Measurements from ENCODE around the gene CYP1A2.
"Not testable (repeated sequence)": the region's sequence is repeated elsewhere in the genome, so short reads cannot be mapped to it uniquely, and the experiment has no call there.

Gene CYP1A2

DNA sequence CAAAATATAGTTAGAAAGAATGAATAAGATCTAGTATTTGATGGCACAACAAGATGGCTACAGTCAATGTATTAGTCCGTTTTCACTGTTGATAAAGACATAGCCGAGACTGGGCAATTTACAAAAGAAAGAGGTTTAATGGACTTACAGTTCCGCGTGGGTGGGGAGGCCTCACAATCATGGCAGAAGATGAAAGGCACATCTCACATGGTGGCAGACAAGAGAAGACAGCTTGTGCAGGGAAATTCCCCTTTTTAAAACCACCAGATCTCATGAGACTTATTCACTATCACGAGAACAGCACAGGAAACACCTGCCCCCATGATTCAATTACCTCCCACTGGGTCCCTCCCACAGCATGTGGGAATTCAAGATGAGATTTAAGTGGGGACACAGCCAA lies 10.4 kb upstream of the CYP1A2 start:
- not testable (repeated sequence) for DNase-seq

GRCh38 chr15:74742422-74742821 lies 6.2 kb upstream of the CYP1A2 start:
- no peak for DNase-seq

GRCh38 chr15:74746389-74746788 lies 2.3 kb upstream of the CYP1A2 start:
- no peak for DNase-seq

GRCh38 chr15:74749832-74750231 lies 1.2 kb downstream of the CYP1A2 start:
- no peak for DNase-seq

DNA sequence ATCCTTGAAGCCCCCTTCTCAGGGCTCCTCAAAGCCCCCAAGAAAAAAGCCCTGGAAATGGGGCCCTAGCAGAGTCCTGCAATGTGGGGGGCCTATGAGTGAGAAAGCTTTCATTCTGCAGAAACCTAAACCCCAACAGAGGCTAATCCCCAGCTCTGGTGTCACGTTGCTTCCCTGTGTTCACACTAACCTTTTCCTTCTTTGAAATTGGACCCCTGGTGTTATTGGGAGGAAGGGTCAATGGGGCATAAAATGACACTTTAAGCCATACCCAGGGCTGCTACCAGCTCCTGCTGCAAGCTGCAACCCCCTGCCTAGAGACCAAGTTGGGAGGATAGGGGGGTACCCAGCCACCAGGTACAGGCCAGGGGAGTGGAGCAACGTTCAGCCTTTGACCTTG lies 2.1 kb downstream of the CYP1A2 start:
- no peak for DNase-seq

- DNase-seq, result no peak
These were observed 3.4 kb downstream of the CYP1A2 start for GRCh38 chr15:74752011-74752410.

DNA sequence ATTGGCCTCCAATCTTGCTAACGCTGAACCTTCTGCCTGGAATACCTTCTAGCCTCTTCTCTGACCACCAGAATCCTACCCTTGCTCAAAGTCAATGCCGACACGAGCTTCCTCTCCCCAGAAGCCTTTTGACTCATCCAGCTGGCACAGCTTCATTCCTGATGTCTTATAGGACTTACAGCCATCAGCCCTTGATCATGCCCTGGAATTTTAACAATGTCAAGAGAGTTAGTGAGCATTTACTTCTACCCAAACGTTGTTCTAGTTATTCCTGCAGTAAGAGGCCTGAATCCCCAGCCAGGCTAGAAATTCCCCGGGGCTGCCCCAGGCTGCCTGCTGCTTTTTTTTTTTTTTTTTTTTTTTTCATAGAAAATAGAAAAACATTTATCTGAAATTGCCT lies 3.9 kb downstream of the CYP1A2 start:
- DNase-seq, result no peak

GRCh38 chr15:74754593-74755215 lies 6.1 kb downstream of the CYP1A2 start:
- no peak for DNase-seq

- no peak for DNase-seq
These were observed 10.1 kb downstream of the CYP1A2 start for GRCh38 chr15:74758736-74759135.

- DNase-seq, result no peak
These were observed 14.1 kb downstream of the CYP1A2 start for GRCh38 chr15:74762791-74763150.

DNA sequence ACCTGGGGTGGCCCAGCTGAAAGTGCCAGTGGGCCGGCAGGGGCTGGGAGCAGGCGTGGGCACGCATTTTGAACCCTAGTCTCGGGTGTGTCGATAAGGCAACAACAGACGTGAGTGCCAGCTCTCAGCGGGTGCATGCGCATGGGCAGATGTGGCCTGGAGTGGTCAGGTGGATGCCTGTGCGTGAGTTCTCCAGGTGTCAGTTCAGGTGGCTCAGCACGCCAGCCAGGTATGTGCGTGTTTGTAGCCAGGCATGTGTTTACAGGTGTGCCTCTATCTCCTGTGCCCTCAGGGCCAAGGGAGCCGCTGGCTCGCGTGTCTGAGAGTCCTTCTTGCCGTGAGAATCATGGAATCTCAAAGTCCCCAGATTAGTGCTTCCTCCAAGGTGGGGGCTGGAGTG lies 14.8 kb downstream of the CYP1A2 start:
- no peak for DNase-seq

- no peak for DNase-seq
These were observed 18.8 kb downstream of the CYP1A2 start for GRCh38 chr15:74767167-74768098.

- DNase-seq, result no peak
These were observed 19.6 kb downstream of the CYP1A2 start for GRCh38 chr15:74768099-74768770.

DNA sequence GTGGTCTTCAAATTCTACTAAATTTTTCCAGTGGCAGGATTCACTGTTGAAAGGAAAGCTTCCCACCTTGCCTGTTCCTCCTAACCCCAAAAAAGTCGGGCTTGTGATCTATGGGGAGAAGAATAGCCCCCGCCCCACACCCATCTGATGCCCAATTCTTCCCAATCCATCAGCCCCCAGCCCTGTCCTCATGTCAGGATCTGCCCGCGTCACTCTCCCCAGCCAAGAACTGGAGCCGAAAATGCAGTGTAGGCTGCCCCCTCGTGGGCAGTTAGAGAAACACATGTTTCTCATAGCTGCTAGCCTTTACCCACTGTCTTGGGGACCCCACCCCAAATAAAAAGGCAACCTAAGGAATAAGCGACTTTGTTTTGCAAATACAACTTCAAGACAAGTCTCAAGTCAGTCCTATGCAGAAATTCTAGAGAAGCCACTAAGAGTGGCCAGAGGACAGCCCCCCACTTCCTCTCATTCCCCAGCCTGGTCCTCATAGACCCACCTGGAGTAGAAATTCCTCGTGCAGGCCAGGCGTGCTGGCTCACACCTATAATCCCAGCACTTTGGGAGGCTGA lies 20.2 kb downstream of the CYP1A2 start:
- DNase-seq, result peak; percentile 41 to 52 (median 46)

DNA sequence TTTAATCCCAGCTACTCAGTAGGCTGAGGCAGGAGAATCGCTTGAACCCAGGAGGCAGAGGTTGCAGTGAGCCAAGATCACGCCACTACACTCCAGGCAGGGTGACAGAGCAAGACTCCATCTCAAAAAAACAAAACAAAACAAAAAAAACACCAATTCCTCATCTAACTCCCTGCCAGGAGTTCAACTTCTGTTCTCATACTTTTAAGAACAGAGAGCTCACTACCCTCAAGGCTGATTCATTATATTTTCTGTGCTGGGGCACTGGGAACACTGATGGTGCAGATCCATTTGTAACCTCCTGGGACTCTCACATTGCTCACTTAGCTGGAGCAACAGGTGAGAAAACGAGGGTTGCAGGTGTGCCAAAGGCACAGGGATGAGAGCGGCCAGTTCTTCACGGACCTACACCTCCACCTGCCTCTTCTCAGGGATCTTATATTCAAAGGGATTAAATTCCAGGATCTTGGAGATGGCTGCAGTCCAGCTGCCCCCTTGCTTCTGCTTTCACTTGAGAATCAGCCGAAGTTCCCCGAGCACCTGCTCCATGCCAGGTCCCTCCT lies 20.9 kb downstream of the CYP1A2 start:
- no peak for DNase-seq

- DNase-seq, result no peak
These were observed 21.7 kb downstream of the CYP1A2 start for GRCh38 chr15:74770211-74770903.

DNA sequence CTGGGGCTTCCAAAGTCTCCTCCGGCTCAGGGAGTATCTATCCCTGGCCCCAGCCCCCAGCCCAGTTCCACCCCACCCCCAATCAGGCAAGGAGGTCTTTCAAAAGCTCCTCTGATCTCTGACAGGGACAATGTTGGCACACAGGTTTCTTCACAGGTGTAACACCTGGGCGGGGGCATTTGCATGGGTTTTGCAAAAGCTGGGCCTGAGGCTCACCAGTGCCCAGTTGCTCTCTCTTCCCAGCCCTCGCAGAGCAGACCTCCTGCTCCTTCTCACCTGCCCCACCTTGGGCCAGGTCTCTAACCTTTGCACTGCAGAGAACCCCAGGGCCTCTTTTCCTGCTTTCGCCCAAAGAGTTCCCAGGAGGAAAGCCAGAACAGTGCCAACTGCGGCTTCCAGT lies 24.7 kb downstream of the CYP1A2 start:
- DNase-seq, result no peak

GRCh38 chr15:74773731-74774252 lies 25.1 kb downstream of the CYP1A2 start:
- DNase-seq, result no peak

DNA sequence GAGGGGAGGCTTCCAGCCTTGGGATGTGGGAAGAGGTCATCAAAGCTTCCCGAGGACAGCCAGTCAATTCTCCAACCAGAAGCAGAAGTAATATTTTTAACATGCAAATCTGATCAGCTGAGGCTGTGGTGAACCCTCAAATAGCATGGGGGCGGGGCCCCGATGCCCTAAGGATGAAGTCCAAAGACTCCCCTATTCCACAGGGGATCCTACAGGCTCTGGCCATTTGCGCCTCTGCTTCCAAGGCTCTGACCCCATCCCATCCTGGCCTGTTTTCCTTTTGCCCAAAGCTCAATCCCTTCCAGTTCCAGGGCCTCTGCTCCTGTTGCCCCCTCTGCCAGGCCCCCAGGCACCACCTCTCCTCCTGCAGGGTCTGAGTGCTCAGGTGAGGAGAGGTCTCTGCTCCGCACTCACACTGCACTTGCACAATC lies 26.5 kb downstream of the CYP1A2 start:
- no peak for DNase-seq

- no peak for DNase-seq
These were observed 27.2 kb downstream of the CYP1A2 start for GRCh38 chr15:74775894-74776293.

DNA sequence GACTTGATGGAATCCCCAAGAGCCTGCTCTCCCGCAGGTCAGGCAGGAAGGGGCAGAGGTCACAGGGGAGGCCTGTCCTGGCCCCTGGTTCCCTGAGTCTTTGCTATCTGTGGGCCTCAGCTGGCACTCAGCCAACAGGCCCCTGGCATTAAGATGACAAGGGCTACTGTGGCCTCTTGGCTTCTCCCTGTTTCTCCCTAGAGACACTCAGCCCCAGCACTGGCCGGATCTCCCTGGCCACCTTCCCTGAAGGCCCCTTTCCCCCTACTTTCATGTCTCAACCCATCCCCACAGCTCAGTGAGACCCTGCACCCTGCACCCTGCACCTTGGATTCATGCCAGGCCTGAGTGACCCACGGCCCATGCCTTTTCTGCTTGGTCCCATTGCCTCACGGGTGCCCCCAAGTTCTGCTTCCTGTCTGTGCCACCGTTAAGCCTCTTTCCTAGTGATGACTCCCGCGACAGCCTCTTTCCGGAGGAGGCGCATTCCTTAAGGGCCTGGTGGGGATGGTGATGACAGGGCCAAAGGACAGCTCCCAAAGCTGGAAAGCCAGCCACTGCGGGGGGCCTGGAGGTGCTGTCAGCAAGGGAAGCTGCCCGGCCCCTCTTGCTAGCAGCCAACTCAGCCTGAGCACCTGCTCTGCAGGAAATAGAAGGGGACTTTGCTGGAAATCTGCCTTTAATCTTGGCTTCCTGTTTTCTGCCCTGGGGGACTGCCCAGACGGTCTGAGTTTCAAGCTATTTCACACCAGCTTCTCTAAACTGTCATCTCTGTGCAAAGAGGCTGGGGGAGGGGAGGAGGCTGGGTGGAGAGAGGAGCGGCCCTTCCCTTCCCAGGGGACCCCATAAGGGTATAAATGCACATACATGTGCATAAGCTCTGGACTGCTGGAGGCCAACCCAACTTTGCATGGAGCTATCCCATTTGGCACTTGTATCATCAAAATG lies 28.4 kb downstream of the CYP1A2 start:
- peak in 2 of 4 experiments; percentile 38 to 42 for DNase-seq
